Activated CD4-positive, CD25-positive, alpha-beta regulatory T cell treated with anti-CD3 and anti-CD28 coated beads, Interleukin-2, amount 50 U/mL, for 16 hours (primary cell): Measurements from ENCODE around the gene EHBP1.
"Not testable (repeated sequence)": the region's sequence is repeated elsewhere in the genome, so short reads cannot be mapped to it uniquely, and the experiment has no call there.

Experiments
- DNase-seq: peaks from one replicate; pipeline ENCODE4 v3.0.0-alpha.2; 2020; ENCODE audit warnings: low read depth, low spot score

EHBP1 gene

GRCh38 chr2:62736899-62737559 lies 31.5 kb downstream of the EHBP1 start:
- no peak for DNase-seq

DNA sequence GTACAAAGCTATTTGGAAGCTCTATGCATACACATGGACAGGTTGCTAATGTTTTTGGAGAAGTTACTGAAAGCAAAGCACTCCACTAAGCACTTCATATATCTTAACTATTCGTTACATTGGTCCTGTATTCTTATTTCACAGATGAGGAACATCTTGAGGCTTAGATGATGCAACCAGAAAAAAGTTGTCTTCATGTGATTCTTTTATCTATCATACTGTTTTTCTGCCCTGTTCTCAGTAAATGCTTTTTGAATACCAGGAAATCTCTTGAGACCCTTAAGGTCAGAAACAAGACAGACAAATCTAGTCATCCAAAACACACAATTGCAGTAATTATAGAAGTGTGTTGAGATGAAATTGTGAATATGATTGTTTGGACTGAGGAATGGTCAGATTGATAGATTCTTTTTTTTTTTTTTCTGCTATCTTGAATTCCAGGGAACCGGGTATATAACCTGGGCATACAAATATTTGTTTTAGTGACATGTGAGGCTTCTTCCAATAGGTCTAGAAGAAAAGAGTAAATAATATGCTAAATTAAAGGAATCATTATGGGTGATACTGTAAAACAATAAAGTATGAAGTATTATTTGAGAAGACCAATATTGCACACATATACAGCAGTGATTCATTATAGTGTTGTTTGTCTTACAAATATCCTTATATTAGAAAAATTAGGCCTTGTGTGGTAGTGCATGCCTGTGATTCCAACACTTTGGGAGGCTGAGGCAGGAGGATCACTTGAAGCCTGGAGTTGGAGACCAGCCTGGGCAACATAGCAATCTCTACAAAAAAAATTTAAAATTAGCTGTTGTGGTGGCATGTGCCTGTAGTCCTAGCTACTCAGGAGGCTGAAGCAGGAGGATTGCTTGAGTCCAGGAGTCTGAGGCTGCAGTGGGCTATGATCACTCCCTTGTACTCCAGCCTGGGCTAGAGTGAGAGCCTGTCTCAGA lies 33.7 kb downstream of the EHBP1 start:
- DNase-seq: no peak

- DNase-seq: no peak
These were observed 34.7 kb downstream of the EHBP1 start for GRCh38 chr2:62740221-62740620.

DNA sequence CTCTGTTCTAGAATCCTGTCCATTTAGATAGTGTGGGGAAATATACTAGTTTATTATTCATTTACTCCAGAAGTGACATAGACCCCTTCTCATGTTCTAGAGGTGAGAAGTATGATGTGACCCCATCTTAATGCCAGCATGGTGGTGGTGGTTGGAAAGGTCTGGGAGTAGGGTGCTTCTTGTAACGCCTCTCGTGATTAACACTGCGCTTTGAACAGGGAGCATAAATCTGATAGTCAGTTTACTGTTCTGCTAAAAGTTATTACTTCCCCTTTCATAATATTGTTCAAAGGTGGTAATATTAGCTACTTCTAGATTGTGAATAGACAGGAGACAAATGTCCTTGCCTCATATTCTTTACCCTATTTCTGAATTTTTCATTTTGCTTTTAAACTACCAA lies 35.6 kb downstream of the EHBP1 start:
- no peak for DNase-seq

- no peak for DNase-seq
These were observed 36.6 kb downstream of the EHBP1 start for GRCh38 chr2:62741954-62742722.

DNA sequence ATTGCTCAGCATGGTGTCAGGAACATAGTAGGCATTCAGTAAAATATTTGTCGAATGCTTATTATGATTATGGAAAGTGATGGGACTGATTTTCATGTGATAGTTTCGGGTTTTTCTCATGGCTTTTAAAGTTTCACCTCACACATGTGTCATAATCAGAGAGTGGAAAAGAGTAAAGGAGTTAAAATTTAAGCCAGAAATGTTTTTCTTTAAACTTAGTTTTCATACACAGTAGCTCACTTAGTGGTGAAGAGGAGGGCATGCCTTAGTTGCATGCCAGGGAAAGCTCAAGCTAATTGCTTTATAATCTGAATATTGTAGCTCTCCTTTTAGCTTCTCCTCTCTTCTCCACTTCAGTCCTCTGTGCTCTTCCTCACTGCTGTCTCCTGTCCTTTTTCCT lies 38.0 kb downstream of the EHBP1 start:
- DNase-seq: no peak

DNA sequence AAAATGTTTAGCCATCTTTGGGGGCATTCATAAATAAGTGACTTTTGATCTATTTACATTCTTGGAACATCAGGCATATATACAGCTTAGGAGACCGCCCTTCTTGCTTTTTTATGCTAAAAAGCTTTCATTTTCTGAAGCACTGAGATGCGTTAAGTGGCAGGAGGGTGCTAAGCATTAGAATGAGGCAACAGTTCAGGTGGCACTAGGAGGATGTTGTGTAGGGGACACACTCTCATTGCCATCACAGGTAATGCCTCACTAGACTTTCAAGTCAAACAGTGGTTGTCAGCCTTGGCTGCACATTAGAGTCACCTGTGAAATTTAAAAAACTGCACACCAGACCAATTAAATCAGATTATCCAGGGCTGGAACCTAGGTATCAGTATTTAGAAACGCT lies 39.1 kb downstream of the EHBP1 start:
- no peak for DNase-seq

GRCh38 chr2:62745891-62746481 lies 40.5 kb downstream of the EHBP1 start:
- DNase-seq: no peak

DNA sequence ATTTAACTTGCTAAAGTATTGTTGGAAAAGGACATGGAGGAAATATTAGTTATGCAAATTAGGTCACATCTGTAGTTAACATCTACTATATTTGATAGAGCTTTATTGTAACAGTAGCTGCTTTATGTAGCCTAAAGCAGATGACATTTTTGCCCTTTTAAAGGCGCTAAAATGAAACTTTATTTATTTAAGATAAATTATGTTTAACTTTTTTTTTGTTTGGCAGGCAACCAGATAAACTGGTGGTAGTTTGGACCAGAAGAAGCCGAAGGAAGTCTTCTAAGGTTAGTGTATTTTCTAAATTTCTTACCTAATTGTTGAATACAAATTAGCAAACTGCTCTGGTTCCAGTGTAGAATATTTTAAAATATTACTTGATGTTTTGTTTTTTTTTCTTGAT lies 41.7 kb downstream of the EHBP1 start:
- DNase-seq: no peak

- no peak for DNase-seq
These were observed 42.4 kb downstream of the EHBP1 start for GRCh38 chr2:62747876-62748275.

DNA sequence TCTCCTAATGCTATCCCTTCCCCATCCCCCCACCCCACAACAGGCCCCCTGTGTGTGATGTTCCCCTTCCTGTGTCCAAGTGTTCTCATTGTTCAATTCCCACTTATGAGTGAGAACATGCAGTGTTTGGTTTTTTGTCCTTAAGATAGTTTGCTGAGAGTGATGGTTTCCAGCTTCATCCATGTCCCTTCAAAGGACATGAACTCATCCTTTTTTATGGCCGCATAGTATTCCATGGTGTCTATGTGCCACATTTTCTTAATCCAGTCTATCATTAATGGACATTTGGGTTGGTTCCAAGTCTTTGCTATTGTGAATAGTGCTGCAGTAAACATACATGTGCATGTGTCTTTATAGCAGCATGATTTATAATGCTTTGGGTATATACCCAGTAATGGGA lies 43.6 kb downstream of the EHBP1 start:
- DNase-seq: not testable (repeated sequence)

DNA sequence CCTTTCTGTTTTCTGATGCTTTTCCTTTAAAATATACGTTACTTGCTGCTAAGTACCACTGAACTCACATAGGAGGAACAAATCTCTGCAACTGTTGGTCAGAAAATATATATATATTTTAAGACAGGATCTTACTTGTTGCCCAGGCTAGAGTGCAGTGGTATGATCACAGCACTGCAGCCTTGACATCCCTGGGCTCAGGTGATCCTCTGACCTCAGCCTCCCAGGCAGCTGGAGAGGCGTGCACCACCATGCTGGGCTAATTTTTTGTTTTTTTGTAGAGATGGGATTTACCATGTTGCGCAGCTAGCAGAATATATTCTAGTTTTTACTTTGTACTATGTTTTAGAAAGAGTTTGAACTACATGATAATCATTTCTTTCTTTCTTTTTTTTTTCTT lies 51.5 kb downstream of the EHBP1 start:
- DNase-seq: no peak

DNA sequence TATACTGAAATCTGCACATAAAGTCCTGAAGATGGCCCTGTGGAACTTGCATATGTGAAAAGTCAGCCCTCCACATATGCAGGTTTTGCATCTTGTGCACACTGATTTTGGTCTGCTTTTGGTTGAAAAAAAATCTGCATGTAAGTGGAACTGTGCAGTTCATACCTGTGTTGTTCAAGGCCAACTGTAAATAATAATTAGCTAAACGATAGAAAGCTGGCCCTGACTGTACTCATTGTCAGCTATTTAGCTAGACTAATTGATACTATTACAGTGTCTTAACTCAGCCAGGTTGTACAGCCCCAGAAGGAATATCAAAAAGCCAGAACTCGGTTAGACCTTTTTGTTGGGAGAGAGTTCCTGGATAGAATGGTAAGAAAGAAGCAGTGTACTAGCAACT lies 54.5 kb downstream of the EHBP1 start:
- no peak for DNase-seq

DNA sequence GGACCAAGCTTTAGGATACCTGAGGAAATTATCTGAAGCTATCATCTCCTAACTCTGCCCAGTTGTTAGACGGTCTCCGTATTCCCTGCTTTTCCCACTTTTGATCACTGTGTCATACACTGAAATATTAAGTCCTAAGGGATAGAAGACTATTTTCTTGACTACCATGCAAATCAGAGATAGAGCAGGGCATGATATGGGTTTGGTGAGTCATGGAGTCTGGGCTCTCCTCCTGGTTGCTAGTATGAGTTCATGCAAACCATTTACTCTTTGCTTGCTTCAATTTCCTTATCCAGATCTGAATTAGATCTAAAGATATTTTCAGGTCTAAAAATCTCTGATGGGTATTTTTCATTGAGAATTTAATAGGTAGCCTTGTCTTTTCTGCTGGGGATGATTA lies 55.0 kb downstream of the EHBP1 start:
- no peak for DNase-seq

DNA sequence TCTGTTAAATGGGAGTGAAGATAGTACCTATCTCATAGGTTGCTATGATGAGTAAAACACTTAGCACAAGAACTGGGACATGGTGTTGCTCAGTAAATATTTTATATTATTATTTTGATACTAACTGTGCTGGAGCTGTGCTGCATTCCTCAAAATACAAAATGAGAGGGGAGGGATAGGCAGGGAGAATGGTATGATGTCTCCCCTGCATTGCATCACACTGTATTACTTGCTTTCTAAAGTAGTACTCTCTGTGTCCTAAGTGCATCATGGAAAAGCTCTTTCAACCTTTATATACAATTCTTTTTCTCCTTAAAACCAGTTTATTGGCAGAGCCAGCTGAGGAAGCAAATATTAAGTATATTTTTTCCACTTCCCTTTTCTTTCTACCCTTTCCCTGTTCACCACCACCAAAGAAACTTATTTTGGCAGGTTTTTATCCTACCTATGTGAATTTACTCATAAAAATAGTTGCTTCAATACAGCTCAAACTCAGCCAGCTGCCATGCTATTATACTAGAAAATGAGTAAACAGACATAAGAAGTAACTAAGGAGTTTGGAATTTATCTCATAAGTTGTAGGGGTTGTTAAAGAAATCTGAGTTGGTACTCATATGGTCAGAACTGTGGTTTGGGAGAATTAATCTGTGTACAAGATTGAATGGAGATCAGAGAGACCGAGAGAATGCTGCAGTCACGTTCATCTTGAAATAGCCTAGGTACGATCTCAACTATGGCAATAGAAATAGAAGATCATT lies 60.3 kb downstream of the EHBP1 start:
- no peak for DNase-seq

- no peak for DNase-seq
These were observed 63.1 kb downstream of the EHBP1 start for GRCh38 chr2:62768615-62769014.

DNA sequence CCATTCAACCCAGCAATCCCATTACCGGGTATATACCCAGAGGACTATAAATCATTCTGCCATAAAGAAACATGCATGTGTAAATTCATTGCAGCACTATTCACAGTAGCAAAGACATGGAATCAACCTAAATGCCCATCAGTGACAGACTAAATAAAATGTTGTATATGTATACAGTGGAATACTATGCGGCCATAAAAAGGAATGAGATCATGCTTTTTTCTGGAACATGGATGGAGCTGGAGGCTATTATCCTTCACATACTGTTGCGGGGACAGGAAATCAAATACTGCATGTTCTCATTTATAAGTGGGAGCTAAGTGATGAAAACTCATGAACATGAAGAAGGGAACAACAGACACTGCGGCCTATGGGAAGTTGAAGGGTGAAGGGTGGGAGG lies 65.1 kb downstream of the EHBP1 start:
- DNase-seq: no peak

DNA sequence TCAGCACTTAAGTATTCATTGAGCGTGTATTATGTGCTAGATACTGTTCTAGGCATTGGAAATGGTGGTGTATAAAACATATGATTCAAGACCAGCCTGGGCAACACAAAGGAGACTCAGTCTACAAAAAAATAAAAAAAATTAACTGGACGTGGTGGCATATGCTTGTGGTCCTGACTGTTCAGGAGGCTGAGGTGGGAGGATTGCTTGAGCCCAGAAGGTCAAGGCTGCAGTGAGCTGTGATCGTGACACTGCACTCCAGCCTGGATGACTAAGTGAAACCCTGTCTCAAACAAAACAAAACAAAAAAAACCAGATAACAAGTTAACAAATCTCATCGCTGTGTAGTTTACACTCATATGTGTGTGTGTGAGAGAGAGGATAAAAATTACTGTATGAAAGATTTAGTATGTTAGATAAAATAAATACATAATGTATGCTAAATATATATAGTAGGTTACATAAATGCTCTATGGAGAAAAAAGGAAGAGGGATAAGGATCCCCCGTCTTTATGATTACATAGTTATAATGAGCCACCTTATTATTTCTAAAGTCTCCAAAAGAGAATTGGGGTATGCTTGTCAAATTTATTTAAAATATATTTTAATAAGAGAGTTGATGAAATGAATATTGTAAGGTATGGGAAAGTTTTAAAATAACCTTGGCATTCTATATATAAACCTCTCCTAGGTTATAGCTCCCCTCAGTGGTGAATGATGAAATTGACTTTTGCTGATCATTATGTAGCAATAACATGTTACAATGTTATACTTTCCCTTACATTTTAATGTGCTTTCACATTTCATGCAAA lies 69.2 kb downstream of the EHBP1 start:
- DNase-seq: no peak

GRCh38 chr2:62775367-62775668 lies 69.8 kb downstream of the EHBP1 start:
- DNase-seq: no peak

GRCh38 chr2:62783679-62784078 lies 78.2 kb downstream of the EHBP1 start:
- DNase-seq: no peak

- no peak for DNase-seq
These were observed 78.8 kb downstream of the EHBP1 start for GRCh38 chr2:62784341-62784740.
